OCI-LY1 (cell line): ENCODE data around the gene CTBP2.

Experiments used
- CTCF ChIP-seq: fragments of 200-600 bp; sonication (generic), shearing (Covaris generic); IDR thresholded peaks from 2 replicates; pipeline ENCODE4 v1.5.1; 2017; ENCODE audit warnings: mild to moderate bottlenecking, antibody characterized with exemption, low read length, moderate library complexity, mixed read lengths
- EZH2 ChIP-seq: fragments of 200-600 bp; sonication (generic), shearing (Covaris generic); IDR thresholded peaks from 2 replicates; pipeline ENCODE4 v1.8.0; 2017; ENCODE audit warnings: borderline replicate concordance, mixed run types, mild to moderate bottlenecking, antibody characterized with exemption, low read length, moderate library complexity, mixed read lengths

GRCh38 chr10:124963866-124964720 lies 196.3 kb downstream of the CTBP2 start:
- TF ChIP-seq EZH2, result no peak
- no peak for TF ChIP-seq CTCF
